ENCODE data around the gene ABRACL.
A peak's percentile ranks its signal among the peaks of the same experiment; 100 is the strongest.
"Not testable (repeated sequence)": the region's sequence is repeated elsewhere in the genome, so short reads cannot be mapped to it uniquely, and the experiment has no call there.

ABRACL gene

GRCh38 chr6:139008117-139008516, 20.4 kb upstream of the ABRACL start:
- no peak overlapping the region for H3K27ac ChIP-seq
- H3K4me3 ChIP-seq = no peak overlapping the region

DNA sequence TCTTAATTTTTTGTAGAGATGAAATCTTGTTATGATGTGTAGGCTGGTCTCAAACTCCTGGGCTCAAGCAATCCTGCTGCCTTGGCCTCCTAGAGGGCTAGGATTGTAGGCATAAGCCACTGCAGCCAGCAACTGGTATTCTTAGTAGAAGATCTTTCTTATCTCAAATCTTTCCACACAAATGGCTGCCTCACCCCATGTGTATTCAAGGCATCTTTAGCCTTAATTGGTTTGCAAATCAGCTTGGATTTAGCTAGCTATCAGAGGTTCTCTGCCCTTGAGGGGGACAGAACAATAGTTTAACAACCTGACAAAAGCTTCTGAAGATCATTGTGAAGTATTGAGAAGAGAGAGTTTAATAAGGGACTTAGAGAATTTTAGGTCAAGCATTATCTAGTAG, 17.9 kb upstream of the ABRACL start:
- Histone ChIP-seq H3K27ac (no peak overlapping the region), H3K4me3 (no peak overlapping the region)

DNA sequence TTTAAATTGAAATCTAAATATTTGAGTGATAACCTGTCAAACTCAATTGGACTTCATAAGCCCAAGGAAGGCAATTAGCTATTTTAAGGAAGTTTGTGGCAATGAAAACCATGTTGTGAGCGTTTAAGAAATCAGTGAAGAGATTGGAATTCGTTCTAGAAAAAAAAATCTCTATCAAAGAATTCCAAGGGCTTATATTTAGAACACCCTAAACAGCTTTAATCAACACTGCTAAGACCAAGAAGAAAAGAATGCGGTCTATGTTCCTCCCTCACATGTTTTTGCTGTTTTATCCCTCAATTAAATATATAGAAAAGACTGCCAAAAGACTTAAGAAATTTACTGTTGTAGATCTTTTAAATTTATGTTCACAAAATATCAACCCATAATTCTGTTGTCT, 16.6 kb upstream of the ABRACL start:
- Histone ChIP-seq H3K27ac (no peak overlapping the region), H3K4me3 (no peak overlapping the region)

GRCh38 chr6:139013185-139013800, 15.3 kb upstream of the ABRACL start:
- Histone ChIP-seq H3K4me3 (no peak overlapping the region), H3K27ac (no peak overlapping the region)

GRCh38 chr6:139014945-139015344, 13.6 kb upstream of the ABRACL start:
- Histone ChIP-seq H3K27ac (no peak overlapping the region), H3K4me3 (no peak overlapping the region)

DNA sequence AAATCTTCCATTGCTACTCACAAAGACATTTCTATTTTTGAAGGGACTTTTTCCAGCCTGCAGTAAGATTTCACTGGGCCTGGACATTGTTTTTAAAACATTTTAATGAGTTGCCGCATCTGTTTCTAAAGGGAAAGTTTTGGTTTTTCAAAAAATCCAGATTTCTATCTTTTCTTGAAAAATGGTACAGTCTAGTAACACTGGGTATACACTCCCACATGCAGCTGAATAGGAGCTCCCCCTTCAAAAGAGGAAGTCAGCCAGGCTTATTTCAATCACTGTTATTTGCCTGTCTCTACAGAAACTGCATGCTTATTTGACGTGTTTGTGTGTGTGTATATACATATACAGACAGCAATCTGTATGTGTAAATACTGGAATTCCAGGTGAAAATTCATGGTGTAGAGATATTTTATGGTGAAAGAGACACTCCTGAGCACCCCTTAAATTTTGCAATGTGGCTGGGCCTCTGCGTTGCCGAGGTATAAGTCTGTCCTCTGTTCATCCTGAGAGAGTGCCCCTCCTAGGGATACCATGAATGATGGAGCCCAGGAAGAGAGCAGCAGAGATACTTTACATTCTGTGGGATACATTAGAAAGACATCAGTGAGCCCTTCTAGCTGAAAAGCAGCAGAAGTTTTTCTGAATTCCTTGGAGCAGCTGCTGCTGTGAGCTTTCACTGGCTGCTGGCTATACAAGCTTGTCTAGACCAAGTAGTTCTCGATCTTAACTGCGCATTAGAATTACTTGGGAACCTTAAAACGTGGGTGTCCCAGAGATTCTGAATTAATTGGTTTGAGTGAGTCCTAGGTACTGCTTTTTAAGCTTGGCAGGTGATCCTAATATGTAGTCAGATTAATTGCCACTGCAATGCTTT, 12.0 kb upstream of the ABRACL start:
- Histone ChIP-seq H3K27ac (no peak overlapping the region), H3K4me3 (no peak overlapping the region)

DNA sequence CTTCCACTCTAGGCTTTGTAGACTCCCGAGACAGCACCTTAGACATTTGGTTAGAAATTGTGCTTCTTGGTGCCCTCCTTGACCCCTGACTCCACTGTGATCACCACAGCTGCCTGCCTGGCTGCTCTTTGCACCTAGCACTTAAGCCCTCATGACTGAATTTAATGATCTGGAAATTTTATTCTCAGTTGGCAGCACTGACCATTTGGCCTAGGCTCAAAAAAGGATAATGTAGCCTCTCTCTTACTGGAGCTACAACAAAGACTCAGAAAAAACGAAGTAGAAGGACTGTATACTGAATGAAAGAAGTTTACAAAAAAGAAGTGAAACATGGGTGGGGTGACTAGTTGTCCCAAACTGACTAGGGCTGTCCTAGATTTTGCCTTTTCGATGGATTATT, 11.3 kb upstream of the ABRACL start:
- Histone ChIP-seq H3K27ac (no peak overlapping the region), H3K4me3 (no peak overlapping the region)

DNA sequence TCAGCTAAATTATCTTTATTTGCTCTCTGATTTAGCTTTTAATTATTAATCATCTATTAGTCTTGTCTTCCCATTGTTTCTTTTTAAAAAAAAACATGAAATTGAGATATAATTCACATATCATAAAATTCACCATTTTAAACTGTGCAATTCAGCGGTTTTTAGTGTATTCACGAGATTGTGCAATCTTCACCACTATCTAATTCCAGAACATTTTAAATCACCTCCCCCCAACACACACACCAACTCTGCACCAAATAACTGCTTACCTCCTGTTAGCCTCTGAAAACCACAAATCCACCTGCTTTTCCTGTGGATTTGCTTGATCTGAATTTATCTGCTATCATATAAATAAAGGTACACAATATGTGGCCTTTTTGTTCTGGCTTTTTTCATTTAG, 8.8 kb upstream of the ABRACL start:
- H3K27ac ChIP-seq = no peak overlapping the region
- no peak overlapping the region for H3K4me3 ChIP-seq

DNA sequence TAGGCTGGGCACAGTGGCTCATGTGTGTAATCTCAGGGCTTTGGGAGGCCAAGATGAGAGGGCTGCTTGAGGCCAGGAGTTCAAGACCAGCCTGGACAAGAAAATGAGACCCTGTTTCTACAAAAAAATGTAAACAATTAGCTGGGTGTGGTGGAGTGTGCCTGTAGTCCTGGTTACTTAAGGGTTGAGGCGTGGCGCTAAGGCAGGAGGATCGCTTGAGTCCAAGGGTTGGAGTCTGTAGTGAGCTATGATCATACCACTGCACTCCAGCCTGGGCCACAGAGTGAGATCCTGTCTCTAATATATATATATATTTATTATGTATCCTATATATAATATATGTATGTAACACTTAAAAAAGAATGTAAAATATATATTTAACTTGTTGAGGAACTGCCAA, 7.9 kb upstream of the ABRACL start:
- H3K4me3 ChIP-seq = no peak overlapping the region
- H3K27ac ChIP-seq = no peak overlapping the region

GRCh38 chr6:139025416-139025815, 3.1 kb upstream of the ABRACL start:
- not testable (repeated sequence) for H3K4me3 ChIP-seq, H3K27ac ChIP-seq

DNA sequence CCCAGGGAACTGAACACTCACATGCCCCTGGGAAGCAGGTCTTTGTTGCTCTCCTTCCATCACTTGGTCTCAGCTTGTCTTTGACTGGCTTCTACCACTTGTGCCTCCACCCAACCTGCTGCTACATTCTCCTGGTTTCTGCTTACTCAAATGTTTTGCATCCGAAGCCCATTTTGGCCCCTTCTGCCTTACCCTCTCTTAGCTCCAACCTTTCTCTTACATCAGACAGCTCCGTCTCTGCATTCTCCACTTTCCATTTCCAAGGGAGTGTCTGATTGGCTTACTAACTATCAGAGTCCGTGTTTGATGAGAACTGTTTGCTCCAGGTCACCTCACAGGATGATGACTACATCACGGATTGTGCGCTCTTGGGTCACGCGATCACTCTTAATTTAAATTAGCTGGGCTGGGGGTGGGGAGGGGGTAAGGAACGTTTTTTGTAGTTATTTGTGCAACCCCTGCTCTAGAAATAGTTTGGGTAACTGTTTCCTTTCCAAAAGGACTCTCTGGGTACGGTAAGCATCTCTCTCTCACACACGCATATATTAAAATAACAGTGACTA, 844 bp upstream of the ABRACL start:
- peak overlapping the region; percentile 63 to 99 (median 74) for H3K4me3 ChIP-seq
- H3K27ac ChIP-seq = peak overlapping the region in 17 of 21 experiments; percentile 76 to 96 (median 89)

DNA sequence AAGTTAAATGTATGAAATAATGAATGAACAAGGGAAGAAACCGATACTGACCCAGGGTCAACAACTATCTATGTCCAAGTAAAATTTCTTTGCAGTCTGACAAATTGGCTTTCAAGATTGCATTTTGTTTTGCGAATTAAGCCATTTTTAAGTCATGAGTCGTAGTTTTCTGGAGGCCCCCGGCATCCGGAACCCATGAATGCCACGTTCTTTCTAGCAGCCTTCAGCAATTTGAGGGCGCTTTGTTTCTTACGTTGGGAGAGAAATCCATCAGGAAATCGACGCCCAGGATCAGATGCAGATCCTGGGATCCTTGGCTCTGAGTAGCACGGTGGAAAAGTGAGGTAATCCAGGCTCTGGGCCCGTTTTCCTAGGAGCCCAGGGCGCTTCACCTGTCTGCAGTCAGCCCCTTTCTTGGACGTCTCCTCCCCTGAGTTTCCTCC, 309 bp upstream of the ABRACL start:
- H3K27ac ChIP-seq = peak overlapping the region in 20 of 21 experiments; percentile 60 to 96 (median 88)

DNA sequence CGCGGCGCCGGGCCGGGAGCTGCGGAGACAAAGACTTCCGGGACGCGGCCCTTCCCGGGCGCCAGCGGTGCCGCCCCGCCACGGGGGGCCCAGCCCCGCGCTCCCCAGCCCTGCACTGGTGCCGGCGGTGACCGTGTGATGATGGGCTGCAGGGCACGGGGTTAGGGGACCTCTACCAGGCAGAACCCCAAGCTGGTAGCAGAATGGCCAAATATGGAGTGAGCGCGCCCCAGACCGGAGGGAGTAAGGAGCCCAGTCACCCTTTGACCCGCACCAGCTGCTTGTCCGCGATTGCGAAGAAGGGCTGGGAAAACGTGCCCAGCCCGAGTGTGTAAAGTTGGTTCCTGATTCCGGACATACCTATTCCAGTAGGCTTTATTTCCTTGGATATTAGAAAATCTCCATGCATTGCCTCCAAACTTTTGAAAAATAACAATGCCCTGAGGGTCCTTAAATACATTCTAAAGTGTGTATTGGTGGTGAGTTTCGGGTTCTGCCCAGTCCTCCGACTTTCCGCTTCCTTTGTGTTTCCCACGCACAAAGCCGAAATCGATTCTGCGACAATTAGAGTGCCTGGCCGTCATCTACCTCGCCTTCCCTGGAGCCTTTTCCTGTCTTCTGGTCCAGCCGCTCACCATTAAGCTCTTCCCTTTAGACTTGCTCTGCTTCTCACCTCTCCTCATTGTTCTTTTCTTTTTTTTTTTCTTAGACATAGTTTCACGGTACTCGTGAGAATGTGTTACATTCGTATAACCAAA, 1.1 kb downstream of the ABRACL start:
- Histone ChIP-seq H3K27ac (peak overlapping the region; percentile 29 to 96 (median 88)), H3K4me3 (peak overlapping the region; percentile 63 to 99 (median 74))

More for the DNA sequence above, 309 bp upstream of the ABRACL start:
- peak overlapping the region; percentile 63 to 99 (median 74) for H3K4me3 ChIP-seq

GRCh38 chr6:139030228-139030963, 1.9 kb downstream of the ABRACL start:
- H3K27ac ChIP-seq = peak overlapping the region in 7 of 21 experiments; percentile 84 to 96 (median 89)
- H3K4me3 ChIP-seq = peak overlapping the region; percentile 63 to 99 (median 74)

- Histone ChIP-seq H3K27ac (no peak overlapping the region), H3K4me3 (no peak overlapping the region)
Measured at GRCh38 chr6:139037490-139037889, 8.9 kb downstream of the ABRACL start.

- no peak overlapping the region for H3K4me3 ChIP-seq
Measured at GRCh38 chr6:139044250-139044649, 15.7 kb downstream of the ABRACL start.

GRCh38 chr6:139047677-139048076, 19.1 kb downstream of the ABRACL start:
- H3K4me3 ChIP-seq = no peak overlapping the region
- H3K27ac ChIP-seq = no peak overlapping the region

More at GRCh38 chr6:139044250-139044649, 15.7 kb downstream of the ABRACL start:
- H3K27ac ChIP-seq = no peak overlapping the region

GRCh38 chr6:139048912-139049311, 20.4 kb downstream of the ABRACL start:
- not testable (repeated sequence) for H3K27ac ChIP-seq, H3K4me3 ChIP-seq

DNA sequence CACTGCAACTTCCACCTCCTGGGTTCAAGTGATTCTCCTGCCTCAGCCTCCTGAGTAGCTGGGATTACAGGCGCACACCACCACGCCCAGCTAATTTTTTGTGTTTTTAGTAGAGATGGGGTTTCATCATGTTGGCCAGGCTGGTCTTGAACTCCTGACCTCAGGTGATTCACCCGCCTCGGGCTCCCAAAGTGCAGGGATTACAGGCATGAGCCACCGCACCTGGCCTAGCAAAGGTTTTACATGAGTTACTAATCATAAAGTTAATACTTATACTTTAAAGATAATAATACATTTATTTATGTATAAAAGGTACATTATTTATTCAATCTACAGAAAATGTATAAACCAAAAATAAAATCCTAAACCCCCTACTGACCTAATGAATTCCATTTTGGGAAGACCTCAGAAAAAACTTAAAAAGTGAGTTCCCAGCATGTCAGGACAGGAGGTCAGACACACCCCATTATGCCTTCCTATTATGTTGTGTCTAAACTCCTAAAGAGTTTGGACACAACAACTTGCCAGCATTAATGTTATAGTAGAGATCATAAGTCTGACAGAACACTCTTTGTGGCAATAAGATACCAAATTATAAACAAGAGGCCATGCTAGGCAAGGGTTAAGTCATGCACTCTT, 21.7 kb downstream of the ABRACL start:
- not testable (repeated sequence) for H3K27ac ChIP-seq, H3K4me3 ChIP-seq
